ENCODE data around the gene LRIT2.

Gene LRIT2

DNA sequence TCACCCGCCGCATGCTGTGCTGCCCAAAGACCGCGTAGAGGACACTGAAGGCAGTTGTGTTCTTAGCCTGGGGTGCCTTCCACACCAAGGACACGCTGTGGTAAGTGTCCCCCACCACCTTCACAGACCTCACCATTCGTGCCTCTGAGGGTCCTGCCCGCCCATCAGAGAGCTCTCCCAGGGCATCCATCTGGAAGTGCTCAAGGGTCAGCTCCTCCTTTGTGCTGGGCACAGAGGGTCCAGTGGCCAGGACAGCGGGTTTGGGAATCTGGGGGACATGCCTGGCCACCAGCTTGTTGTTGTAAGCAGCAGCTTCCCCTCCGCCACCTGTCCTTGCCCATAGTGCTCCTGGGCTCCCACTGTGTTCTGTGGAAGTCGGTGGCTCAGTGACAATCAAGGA lies 7.0 kb upstream of the LRIT2 start:
- DNase-seq (ENCODE audit: extremely low read depth, low read depth), result no peak
- TF ChIP-seq, protein P1, sequence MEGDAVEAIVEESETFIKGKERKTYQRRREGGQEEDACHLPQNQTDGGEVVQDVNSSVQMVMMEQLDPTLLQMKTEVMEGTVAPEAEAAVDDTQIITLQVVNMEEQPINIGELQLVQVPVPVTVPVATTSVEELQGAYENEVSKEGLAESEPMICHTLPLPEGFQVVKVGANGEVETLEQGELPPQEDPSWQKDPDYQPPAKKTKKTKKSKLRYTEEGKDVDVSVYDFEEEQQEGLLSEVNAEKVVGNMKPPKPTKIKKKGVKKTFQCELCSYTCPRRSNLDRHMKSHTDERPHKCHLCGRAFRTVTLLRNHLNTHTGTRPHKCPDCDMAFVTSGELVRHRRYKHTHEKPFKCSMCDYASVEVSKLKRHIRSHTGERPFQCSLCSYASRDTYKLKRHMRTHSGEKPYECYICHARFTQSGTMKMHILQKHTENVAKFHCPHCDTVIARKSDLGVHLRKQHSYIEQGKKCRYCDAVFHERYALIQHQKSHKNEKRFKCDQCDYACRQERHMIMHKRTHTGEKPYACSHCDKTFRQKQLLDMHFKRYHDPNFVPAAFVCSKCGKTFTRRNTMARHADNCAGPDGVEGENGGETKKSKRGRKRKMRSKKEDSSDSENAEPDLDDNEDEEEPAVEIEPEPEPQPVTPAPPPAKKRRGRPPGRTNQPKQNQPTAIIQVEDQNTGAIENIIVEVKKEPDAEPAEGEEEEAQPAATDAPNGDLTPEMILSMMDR (IDR thresholded peaks at IDR 0.05; ENCODE audit: low read depth, low read length), result no peak

DNA sequence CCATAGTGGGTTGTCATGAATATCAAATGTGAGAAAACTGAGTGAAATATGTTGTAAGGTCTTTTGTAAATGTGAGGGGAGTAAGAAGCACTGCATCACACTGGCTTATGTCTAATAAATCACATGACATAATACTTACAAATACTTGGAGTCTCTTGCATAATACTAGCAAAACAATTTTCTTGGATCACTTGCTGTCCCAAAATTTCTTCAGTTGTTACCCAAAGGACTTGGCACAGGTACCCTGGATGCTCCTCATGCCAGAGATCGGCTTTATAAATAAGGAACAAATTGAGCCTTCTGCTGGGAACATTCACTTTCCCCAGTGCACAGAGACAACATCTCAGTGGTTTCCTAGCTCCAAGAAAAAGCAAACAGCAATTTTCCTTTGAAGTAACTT lies 5.0 kb upstream of the LRIT2 start:
- TF ChIP-seq, protein P1 (IDR thresholded peaks at IDR 0.05; ENCODE audit: low read depth, low read length), result no peak
- DNase-seq (ENCODE audit: extremely low read depth, low read depth), result no peak

DNA sequence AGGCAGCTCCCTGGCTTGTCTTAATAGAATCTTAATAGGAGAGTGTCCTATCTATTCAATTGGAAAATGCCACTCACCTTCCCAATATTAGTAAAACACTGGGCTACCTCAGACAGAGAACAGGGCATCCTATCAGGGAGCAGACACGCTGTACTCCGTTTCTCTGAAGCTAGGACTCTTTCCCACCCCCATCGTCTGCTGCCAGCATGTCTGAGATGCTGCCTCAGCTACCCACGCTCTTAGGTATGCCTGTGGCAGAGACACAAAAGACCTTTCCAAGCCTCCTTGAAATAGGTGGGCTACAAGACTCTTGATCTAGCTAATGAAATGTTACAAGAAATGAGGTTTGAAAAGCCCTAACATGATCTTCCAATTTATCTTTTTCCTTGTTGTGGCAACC lies 2.5 kb upstream of the LRIT2 start:
- no peak for DNase-seq (ENCODE audit: extremely low read depth, low read depth)
- TF ChIP-seq, protein P1 (IDR thresholded peaks at IDR 0.05; ENCODE audit: low read depth, low read length), result no peak

DNA sequence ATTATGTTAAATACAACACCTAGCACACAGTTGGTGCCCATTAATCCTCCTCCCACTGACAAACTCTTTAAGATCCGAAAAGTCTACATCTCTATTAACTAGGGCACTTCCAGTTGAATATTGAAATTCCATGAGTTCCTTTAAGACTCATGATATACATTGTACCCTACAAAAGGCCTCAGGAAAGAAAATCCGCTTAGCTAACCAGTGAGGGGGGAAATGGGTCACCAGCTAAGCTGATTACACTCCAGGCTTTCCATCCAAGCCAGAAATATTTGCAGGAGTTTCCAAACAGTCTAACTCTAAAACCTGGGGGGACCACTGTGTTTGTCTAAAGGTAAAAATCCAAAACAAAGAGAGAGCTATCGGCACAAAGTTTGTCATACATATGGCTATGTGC lies 1.3 kb upstream of the LRIT2 start:
- TF ChIP-seq, protein P1 (IDR thresholded peaks at IDR 0.05; ENCODE audit: low read depth, low read length), result no peak
- no peak for DNase-seq (ENCODE audit: extremely low read depth, low read depth)

DNA sequence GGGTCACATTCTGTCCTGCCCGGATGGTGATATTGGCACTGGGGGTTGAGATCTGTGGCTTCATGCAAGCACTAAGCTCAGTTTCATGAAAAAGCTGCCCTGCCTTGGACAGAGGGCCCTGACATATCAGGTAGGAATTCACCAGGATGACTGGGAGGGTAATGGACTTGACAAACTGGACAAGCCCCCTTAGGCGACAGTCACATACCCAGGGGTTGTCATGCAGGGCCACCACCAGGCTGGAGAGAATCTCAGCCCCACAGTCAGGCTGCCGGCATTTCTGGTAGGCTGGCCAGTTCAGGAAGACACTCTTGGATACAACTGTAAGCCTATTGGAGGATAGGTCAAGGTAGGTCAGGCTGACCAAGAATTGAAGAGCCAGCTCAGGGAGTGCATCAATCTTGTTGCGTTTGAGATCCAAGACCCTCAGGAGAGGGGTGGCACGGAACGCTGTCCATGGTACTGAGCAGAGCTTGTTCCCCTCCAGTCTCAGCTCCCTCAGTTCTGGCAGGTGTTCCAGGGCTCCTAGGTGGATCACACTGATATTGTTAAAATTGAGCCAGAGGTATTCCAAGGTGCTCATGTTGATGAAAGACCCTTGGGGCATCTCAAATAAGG lies 824 bp downstream of the LRIT2 start:
- DNase-seq (ENCODE audit: extremely low read depth, low read depth), result no peak
- TF ChIP-seq, protein P1 (IDR thresholded peaks at IDR 0.05; ENCODE audit: low read depth, low read length), result no peak

DNA sequence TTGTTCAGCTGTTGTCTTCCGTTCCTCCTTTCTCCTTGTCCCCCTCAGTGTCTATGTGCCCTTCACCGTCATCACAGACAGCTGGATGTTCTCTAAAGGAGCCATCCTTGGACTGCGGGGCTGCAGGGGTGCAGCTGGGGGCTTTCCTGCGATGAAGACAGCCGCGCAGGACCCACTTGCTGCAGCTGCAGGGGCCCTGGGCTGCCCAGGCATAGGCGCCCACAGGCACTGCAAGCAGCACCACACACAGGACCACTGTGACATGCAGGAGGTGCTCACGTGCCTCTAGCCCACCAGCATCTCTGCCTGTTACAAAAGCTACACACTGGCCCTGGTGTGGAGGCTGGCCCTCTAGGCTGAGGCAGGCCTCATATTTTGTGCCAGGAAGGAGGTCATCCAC lies 3.4 kb downstream of the LRIT2 start:
- TF ChIP-seq, protein P1 (IDR thresholded peaks at IDR 0.05; ENCODE audit: low read depth, low read length), result no peak

DNA sequence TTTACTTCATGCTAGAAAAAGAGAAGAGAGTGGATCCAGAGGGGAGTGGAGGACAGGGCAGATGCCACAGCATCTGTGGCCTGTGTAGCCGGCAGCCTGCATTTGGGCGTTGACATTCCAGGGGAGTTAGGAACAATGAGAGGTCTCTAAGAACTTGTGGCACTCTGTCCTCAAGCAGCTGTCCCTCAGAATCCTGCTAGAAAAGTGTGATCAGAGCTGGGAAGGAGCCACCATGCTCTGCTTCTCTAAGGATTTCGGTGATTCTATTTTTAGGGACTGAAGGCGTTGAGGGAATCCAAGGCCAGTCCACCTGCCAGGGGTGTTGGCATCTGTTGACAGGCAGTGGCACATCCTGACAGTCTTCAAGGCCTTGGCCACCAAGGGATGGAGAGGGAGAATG lies 7.6 kb downstream of the LRIT2 start:
- TF ChIP-seq, protein P1 (IDR thresholded peaks at IDR 0.05; ENCODE audit: low read depth, low read length), result no peak
- no peak for DNase-seq (ENCODE audit: extremely low read depth, low read depth)

More for the DNA sequence above, 3.4 kb downstream of the LRIT2 start:
- no peak for DNase-seq (ENCODE audit: extremely low read depth, low read depth)
